Activated CD4-positive, alpha-beta memory T cell treated with anti-CD3 and anti-CD28 coated beads for 36 hours (primary cell): ENCODE results near the gene CCDC174. TPM values are rescaled to one million over a fixed set of nuclear protein-coding genes. Genes with fewer than 3 reads are reported as not detected.

ENCODE experiments used
- CTCF ChIA-PET: fragments of 350-600 bp; sonication (Branson Sonifier 250); formaldehyde crosslinking; loops from one replicate; lab custom pipeline; 2021; ENCODE audit warnings: antibody characterized with exemption, inconsistent platforms; lab: Charles Lee
- POLR2A ChIA-PET: fragments of 350-600 bp; sonication (Branson Sonifier 250); formaldehyde crosslinking; loops from one replicate; lab custom pipeline; 2021; ENCODE audit warnings: antibody characterized with exemption; lab: Charles Lee
- DNase-seq: peaks from one replicate; pipeline ENCODE4 v3.0.0-alpha.2; 2020
- H3K27ac Mint-ChIP-seq: one replicate; pipeline ENCODE4 v1.8.0; 2021; ENCODE audit warnings: mixed read lengths
- H3K27me3 Mint-ChIP-seq: one replicate; pipeline ENCODE4 v1.8.0; 2021; ENCODE audit warnings: mixed read lengths
- H3K36me3 Mint-ChIP-seq: one replicate; pipeline ENCODE4 v1.8.0; 2021; ENCODE audit warnings: mixed read lengths
- H3K4me1 Mint-ChIP-seq: one replicate; pipeline ENCODE4 v1.8.0; 2021; ENCODE audit warnings: low read depth, mixed read lengths
- H3K4me3 Mint-ChIP-seq: one replicate; pipeline ENCODE4 v1.8.0; 2021; ENCODE audit warnings: mild to moderate bottlenecking, mixed read lengths
- H3K9me3 Mint-ChIP-seq: one replicate; pipeline ENCODE4 v1.8.0; 2021; ENCODE audit warnings: mixed read lengths
- intact Hi-C: fragments of 100-400 bp; cut with micrococcal nuclease; formaldehyde crosslinking; loops from one replicate; pipeline ENCODE4 v1.15.1; 2023
- total RNA-seq, 2 experiments: library from RNA; stranded (reverse); gene quantifications; one replicate each; pipeline ENCODE4 v1.2.3, GENCODE V29; 2021

Gene CCDC174
- total RNA-seq, 2 experiments from 2014 or later = 16.6 to 18.6 TPM

DNA sequence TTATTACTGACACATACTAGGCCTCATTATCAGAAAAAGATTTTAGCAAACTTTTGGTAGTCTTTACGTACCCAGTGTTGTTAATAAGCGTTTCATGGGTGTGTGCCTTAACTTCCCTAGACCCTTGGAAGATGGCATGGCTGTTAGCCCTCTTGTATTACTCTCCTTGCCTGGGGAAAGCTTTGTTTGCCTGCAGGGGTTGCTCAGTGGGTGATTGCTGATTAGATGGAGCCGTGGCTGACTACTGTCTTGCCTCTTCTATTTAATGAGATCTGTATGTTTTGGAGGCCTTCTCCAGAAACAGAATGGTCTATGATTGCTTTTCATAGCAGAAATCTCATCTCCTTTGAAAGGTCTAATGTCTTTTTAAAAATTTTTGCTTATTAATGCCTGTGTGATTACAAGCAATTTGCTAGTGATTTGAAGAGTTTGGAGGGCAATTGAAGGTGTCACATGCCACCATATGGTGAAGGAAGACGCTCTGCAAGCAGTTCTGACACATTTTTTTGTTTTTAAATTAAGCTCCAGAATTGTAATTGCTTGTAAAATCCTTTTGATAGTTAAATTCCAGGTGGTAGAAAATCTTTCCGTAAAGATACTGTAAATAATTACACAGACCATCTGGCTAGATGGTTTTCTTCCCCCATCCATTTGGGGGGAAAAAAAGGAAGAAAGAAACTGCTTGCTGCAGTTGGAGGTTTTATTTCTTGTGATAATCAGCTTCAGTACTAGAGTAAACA lies 12.0 kb downstream of the CCDC174 start:
- H3K36me3 Mint-ChIP-seq = peaks cover 62% of the 10 kb centered on the region
- intact Hi-C loops = no loop called here
- no peaks in the 10 kb centered on the region for H3K27me3 Mint-ChIP-seq
- H3K4me1 Mint-ChIP-seq = peaks cover 5% of the 10 kb centered on the region
- ChIA-PET POLR2A (no interaction called here), CTCF (no interaction called here)
- H3K9me3 Mint-ChIP-seq = no peaks in the 10 kb centered on the region
- no peak overlapping the region for H3K27ac Mint-ChIP-seq
- DNase-seq = no peak
- no peak overlapping the region for H3K4me3 Mint-ChIP-seq

GRCh38 chr3:14664170-14664569 lies 12.6 kb downstream of the CCDC174 start:
- DNase-seq = no peak
- Mint-ChIP-seq H3K27me3 (no peaks in the 10 kb centered on the region), H3K4me3 (no peak overlapping the region), H3K9me3 (no peaks in the 10 kb centered on the region), H3K4me1 (peaks cover 5% of the 10 kb centered on the region), H3K27ac (no peak overlapping the region), H3K36me3 (peaks cover 62% of the 10 kb centered on the region)
- POLR2A ChIA-PET = no interaction called here
- CTCF ChIA-PET = no interaction called here
- intact Hi-C loops = no loop called here

DNA sequence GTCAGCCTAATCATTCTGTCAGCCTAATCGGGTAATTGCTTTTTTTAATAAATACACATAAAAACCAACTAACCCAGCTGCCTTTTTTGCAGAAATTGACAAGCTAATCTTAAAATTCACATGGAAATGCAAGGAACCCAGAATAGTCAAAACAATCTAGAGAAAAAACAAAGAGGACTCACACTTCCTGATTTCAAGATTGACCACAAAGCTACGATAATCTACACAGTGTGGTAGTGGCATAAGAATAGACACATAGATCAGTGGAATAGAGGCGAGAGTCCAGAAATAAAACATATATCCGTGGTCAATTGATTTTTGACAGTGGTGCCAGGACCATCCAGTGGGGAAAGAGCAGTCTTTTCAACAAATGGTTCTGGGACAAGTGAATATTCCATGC lies 21.0 kb downstream of the CCDC174 start:
- POLR2A ChIA-PET = no interaction called here

DNA sequence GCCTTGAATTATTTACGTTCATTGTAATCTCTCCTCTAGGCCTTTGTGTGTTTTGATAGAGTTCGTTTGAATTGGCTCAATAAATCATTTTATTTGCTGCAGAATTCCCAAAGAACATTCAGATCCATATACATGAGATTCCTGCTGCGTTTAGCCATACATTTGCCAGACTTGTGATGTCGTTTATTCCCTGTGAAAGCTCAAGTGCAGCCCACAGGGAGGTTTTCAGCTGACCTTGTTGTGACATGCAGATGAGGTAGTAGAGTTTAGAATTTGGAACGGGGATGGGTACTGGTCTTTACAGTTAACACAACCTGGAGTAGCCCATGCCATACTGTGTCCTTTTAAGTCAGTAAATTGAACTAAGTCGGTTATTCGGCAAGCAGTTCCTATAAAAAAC lies 23.3 kb downstream of the CCDC174 start, which contains the start of gene C3orf20:
Gene C3orf20 (plus strand): TSS at position 301 of the 400 bp plus-strand sequence. CDS start 7,573 bp downstream, outside the sequence.
- no peak within 1 kb of the TSS for H3K27ac Mint-ChIP-seq
- no peak for DNase-seq
- intact Hi-C loops = no loop called here
- no peak within 1 kb of the TSS for H3K4me3 Mint-ChIP-seq
- H3K36me3 Mint-ChIP-seq = peaks cover 39% of the 10 kb centered on the region
- peaks cover 4% of the 10 kb centered on the region for H3K9me3 Mint-ChIP-seq
- ChIA-PET CTCF (interaction anchor here (3.3 kb wide), 1 partner anchor 247 kb away, joined by 11 read pairs; no protein-coding TSS in a partner anchor), POLR2A (no interaction called here)
- H3K4me1 Mint-ChIP-seq = no peaks in the 10 kb centered on the region
- no peaks in the 10 kb centered on the region for H3K27me3 Mint-ChIP-seq

More for the DNA sequence above, 21.0 kb downstream of the CCDC174 start:
- Mint-ChIP-seq H3K4me3 (no peak overlapping the region), H3K27ac (no peak overlapping the region), H3K36me3 (peaks cover 45% of the 10 kb centered on the region), H3K27me3 (no peaks in the 10 kb centered on the region), H3K4me1 (no peaks in the 10 kb centered on the region), H3K9me3 (no peaks in the 10 kb centered on the region)
- no peak for DNase-seq
- CTCF ChIA-PET = interaction anchor here (1.5 to 2.3 kb wide), 2 partner anchors 20 to 249 kb away, joined by 4 to 7 read pairs; no protein-coding TSS in a partner anchor
- intact Hi-C loops = no loop called here

DNA sequence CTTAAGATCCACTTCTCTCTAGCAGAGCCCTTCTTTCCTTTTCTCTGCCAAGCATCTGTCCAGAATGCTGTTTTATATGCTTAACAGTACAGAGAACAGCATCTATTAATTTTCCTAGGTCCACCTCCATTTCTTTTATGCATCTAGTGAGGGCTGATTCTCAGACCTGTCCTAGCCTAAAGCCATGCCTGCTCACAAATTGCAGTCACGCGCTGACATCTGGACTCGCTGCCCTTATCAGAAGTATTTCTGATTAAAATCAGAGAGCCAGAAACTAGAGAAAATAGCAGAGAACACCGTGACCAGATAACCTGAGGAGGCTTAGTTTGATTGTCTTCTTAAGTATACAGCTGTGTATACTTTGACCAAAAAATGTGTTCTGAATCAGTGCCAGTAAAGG lies 25.3 kb downstream of the CCDC174 start:
- intact Hi-C loops = no loop called here
- peaks cover 10% of the 10 kb centered on the region for H3K9me3 Mint-ChIP-seq
- CTCF ChIA-PET = interaction anchor here (3.3 kb wide), 1 partner anchor 245 kb away, joined by 11 read pairs; no protein-coding TSS in a partner anchor
- H3K27ac Mint-ChIP-seq = no peak overlapping the region
- H3K4me3 Mint-ChIP-seq = no peak overlapping the region
- H3K36me3 Mint-ChIP-seq = peaks cover 25% of the 10 kb centered on the region
- no peaks in the 10 kb centered on the region for H3K27me3 Mint-ChIP-seq
- no peaks in the 10 kb centered on the region for H3K4me1 Mint-ChIP-seq
- POLR2A ChIA-PET = no interaction called here
- no peak for DNase-seq

- Mint-ChIP-seq H3K27ac (no peak overlapping the region), H3K4me3 (no peak overlapping the region), H3K9me3 (peaks cover 10% of the 10 kb centered on the region), H3K36me3 (peaks cover 22% of the 10 kb centered on the region), H3K4me1 (no peaks in the 10 kb centered on the region), H3K27me3 (no peaks in the 10 kb centered on the region)
- no peak for DNase-seq
- POLR2A ChIA-PET = no interaction called here
- intact Hi-C loops = no loop called here
- CTCF ChIA-PET = no interaction called here
These were observed 26.5 kb downstream of the CCDC174 start for GRCh38 chr3:14678015-14678503.

- ChIA-PET POLR2A (interaction anchor here (0.6 kb wide), 1 partner anchor 480 kb away, joined by 6 read pairs; no protein-coding TSS in a partner anchor), CTCF (no interaction called here)
- intact Hi-C loops = no loop called here
- no peaks in the 10 kb centered on the region for H3K4me1 Mint-ChIP-seq
- peaks cover 10% of the 10 kb centered on the region for H3K9me3 Mint-ChIP-seq
- peaks cover 14% of the 10 kb centered on the region for H3K36me3 Mint-ChIP-seq
- no peak overlapping the region for H3K27ac Mint-ChIP-seq
- H3K27me3 Mint-ChIP-seq = no peaks in the 10 kb centered on the region
- DNase-seq = no peak
- H3K4me3 Mint-ChIP-seq = no peak overlapping the region
These were observed 28.6 kb downstream of the CCDC174 start for GRCh38 chr3:14680115-14680514.

DNA sequence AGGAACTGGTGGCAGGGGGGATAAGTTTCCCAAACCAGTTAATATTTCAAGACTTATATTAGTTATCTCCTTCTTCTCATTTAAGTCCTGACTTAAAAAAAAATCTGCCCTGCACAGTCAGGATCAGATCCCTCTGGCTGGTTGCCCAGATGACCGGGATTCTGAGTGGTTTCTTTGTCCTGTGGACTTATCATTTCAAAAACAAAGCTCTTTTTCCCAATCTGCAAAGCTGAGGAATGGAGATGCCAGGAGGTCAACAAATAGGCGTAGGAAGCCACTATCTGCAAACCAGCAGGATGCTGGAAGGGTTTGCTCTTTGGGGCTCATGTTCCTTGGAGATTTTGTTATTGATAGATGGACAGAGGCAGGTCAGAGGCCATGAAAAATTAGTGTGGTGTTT lies 29.2 kb downstream of the CCDC174 start:
- no peaks in the 10 kb centered on the region for H3K4me1 Mint-ChIP-seq
- H3K4me3 Mint-ChIP-seq = no peak overlapping the region
- ChIA-PET CTCF (no interaction called here), POLR2A (no interaction called here)
- intact Hi-C loops = no loop called here
- peaks cover 10% of the 10 kb centered on the region for H3K9me3 Mint-ChIP-seq
- H3K27me3 Mint-ChIP-seq = no peaks in the 10 kb centered on the region
- no peak overlapping the region for H3K27ac Mint-ChIP-seq
- peaks cover 14% of the 10 kb centered on the region for H3K36me3 Mint-ChIP-seq
- no peak for DNase-seq

GRCh38 chr3:14684447-14684846 lies 32.9 kb downstream of the CCDC174 start:
- Mint-ChIP-seq H3K4me1 (no peaks in the 10 kb centered on the region), H3K9me3 (peaks cover 8% of the 10 kb centered on the region), H3K36me3 (peaks cover 5% of the 10 kb centered on the region), H3K4me3 (no peak overlapping the region), H3K27ac (no peak overlapping the region), H3K27me3 (no peaks in the 10 kb centered on the region)
- CTCF ChIA-PET = interaction anchor here (0.6 to 0.8 kb wide), 2 partner anchors 15 to 344 kb away, joined by 3 read pairs; no protein-coding TSS in a partner anchor
- intact Hi-C loops = no loop called here
- POLR2A ChIA-PET = no interaction called here
- no peak for DNase-seq

- CTCF ChIA-PET = no interaction called here
- POLR2A ChIA-PET = no interaction called here
- H3K9me3 Mint-ChIP-seq = peaks cover 2% of the 10 kb centered on the region
- H3K36me3 Mint-ChIP-seq = peaks cover 2% of the 10 kb centered on the region
- no peaks in the 10 kb centered on the region for H3K27me3 Mint-ChIP-seq
- no peaks in the 10 kb centered on the region for H3K4me1 Mint-ChIP-seq
- DNase-seq = no peak
- intact Hi-C loops = no loop called here
- H3K27ac Mint-ChIP-seq = no peak overlapping the region
- no peak overlapping the region for H3K4me3 Mint-ChIP-seq
These were observed 33.6 kb downstream of the CCDC174 start for GRCh38 chr3:14685179-14685578.

DNA sequence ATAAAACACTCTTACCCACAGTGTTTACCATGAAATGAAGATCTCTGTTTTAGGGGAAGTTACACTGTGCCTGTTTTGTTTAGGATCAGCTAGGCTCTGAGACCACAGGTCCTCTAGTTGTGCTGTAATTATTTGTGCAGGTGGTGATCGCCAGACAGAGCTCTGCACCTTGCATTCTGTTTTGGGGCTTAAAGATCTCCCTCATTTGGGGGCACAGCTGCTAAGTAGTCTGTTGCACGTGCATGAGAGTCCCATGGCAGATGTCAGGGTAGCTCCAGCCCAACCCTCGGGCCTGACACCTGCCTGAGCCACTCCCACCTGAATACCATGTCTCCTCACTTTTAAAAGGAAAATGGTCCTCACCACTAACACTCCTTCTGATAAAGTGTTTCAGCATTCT lies 35.8 kb downstream of the CCDC174 start:
- no peak for DNase-seq
- no peaks in the 10 kb centered on the region for H3K27me3 Mint-ChIP-seq
- intact Hi-C loops = no loop called here
- ChIA-PET POLR2A (interaction anchor here (0.6 kb wide), 1 partner anchor 32 kb away, joined by 3 read pairs; no protein-coding TSS in a partner anchor), CTCF (interaction anchor here (0.5 to 1.5 kb wide), 3 partner anchors 7 to 55 kb away, joined by 3 read pairs; no protein-coding TSS in a partner anchor)
- no peak overlapping the region for H3K27ac Mint-ChIP-seq
- H3K4me1 Mint-ChIP-seq = no peaks in the 10 kb centered on the region
- H3K9me3 Mint-ChIP-seq = no peaks in the 10 kb centered on the region
- no peak overlapping the region for H3K4me3 Mint-ChIP-seq
- H3K36me3 Mint-ChIP-seq = no peaks in the 10 kb centered on the region

- Mint-ChIP-seq H3K4me3 (no peak overlapping the region), H3K4me1 (no peaks in the 10 kb centered on the region), H3K36me3 (peaks cover 2% of the 10 kb centered on the region), H3K27me3 (no peaks in the 10 kb centered on the region), H3K9me3 (peaks cover 3% of the 10 kb centered on the region), H3K27ac (no peak overlapping the region)
- DNase-seq = no peak
- intact Hi-C loops = no loop called here
- CTCF ChIA-PET = no interaction called here
- POLR2A ChIA-PET = no interaction called here
These were observed 37.0 kb downstream of the CCDC174 start for GRCh38 chr3:14688525-14688924.
